Fibroblast of the aortic adventitia (primary cell): ENCODE data around the gene MEIS1. TPM values are rescaled to one million over a fixed set of nuclear protein-coding genes. Genes with fewer than 3 reads are reported as not detected.

ENCODE experiments used
- DNase-seq: peaks from one replicate; pipeline ENCODE4 v3.0.0-alpha.2; 2010; ENCODE audit warnings: low read depth
- H3K4me3 ChIP-seq: 2 replicates; pipeline ENCODE4 v1.5.1; 2011; ENCODE audit warnings: low read depth, mild to moderate bottlenecking, control low read depth, low read length, moderate library complexity
- total RNA-seq: library from RNA; depleted of rRNA; stranded (reverse); fragments of >200 nt; gene quantifications from 2 replicates; pipeline ENCODE4 v1.2.3, GENCODE V29; 2012; ENCODE audit warnings: low replicate concordance
- TF ChIP-seq, protein P1 (sequence below): IDR thresholded peaks from 2 replicates; pipeline ENCODE4 v1.5.1; 2011; ENCODE audit warnings: mild to moderate bottlenecking, low read length, control low read depth, inconsistent platforms; ENCODE audit not compliant: insufficient read depth

Gene MEIS1
- total RNA-seq, 1 donor, result 78.2 TPM

DNA sequence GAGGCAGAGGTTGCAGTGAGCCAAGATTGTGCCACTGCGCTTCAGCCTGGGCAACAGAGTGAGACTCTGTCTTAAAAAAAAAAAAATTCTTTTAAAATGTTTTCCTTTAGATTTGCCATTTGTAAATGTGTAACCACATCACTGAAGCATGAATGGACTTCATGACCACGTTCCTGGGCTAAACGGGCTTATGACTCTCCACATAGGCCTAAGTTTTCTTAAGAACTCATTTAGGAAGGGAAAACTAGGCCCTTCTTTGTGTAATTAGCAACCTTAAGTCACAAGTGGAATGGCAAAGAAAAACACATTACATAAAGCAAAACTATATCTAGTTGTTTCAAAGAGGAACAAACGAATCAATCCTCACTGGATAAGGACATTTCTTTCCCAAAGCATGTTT is 99.5 kb downstream of the MEIS1 start:
- H3K4me3 ChIP-seq, result no peak overlapping the region
- DNase-seq, result no peak
- TF ChIP-seq, protein P1, sequence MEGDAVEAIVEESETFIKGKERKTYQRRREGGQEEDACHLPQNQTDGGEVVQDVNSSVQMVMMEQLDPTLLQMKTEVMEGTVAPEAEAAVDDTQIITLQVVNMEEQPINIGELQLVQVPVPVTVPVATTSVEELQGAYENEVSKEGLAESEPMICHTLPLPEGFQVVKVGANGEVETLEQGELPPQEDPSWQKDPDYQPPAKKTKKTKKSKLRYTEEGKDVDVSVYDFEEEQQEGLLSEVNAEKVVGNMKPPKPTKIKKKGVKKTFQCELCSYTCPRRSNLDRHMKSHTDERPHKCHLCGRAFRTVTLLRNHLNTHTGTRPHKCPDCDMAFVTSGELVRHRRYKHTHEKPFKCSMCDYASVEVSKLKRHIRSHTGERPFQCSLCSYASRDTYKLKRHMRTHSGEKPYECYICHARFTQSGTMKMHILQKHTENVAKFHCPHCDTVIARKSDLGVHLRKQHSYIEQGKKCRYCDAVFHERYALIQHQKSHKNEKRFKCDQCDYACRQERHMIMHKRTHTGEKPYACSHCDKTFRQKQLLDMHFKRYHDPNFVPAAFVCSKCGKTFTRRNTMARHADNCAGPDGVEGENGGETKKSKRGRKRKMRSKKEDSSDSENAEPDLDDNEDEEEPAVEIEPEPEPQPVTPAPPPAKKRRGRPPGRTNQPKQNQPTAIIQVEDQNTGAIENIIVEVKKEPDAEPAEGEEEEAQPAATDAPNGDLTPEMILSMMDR, result no peak

DNA sequence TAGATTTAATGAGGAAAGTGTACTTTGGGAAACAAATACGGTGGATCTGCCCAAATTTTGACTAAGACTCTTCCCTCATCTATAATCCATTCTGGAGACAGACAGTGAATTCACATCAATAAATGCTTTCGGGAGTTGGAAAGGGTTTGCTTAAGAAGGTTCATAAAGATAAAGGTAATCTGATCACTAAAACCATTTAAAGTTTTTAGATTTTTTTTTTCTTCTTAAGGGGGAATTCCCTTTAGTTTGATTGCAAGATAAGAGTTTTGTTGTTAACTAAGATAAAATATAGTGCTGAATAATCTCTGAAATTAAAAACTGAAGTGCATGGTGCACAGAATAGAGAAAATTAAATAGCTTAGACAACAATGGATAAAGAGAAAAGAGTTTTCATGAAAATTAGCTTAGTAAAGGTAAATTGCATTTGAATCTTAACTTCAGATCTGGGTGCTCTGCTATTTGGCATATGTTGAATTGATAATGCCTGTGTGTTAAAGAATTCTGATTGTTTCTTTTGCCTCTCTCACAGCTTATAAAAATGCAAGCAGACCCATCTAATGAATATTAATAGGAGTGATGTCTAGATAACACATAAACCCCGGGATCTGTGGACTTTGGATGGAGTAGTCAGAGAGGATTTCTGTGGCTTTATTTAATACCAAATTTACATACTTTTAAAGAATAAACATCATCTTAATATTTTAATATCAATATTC is 100.8 kb downstream of the MEIS1 start:
- TF ChIP-seq, protein P1, result no peak
- H3K4me3 ChIP-seq, result no peak overlapping the region
- DNase-seq, result no peak

DNA sequence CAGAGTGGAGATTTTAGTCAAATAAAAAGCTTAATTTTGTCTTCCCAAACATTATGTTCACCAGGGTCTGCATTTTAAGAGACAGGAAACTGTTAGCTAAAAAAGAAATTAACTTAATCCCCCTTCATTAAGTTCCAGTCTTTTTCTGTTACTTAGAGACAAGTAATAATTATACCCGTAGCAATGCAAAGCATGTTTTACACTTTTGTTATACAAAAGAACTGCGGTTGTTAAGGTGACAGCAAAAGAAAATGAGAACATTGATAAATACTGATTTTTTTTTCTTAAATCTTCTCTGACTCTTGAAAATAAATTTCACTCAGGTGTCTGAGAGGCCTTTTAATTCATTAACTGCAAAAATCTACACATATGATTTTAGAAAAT is 101.4 kb downstream of the MEIS1 start:
- H3K4me3 ChIP-seq, result no peak overlapping the region
- TF ChIP-seq, protein P1, result no peak
- no peak for DNase-seq

DNA sequence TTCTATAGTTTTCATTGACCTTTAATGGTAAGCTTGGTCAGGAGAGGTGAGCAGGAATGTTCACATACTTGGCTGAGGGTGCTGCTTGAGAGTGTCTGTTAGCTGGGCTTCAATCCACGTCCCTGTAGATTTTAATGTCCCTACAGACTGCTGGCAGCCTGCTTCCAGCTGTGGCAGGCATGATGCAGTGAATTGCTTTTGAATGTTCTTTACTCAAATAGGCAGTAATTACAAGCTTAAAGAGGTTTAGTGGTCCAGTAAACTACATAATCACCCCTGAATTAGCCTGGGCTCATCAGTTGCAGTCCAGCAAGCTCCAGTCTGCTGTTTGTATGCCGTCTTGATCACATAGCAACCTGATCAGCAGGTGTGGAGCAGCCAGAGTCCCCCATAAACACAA is 102.1 kb downstream of the MEIS1 start:
- no peak overlapping the region for H3K4me3 ChIP-seq
- TF ChIP-seq, protein P1, result no peak
- DNase-seq, result no peak

DNA sequence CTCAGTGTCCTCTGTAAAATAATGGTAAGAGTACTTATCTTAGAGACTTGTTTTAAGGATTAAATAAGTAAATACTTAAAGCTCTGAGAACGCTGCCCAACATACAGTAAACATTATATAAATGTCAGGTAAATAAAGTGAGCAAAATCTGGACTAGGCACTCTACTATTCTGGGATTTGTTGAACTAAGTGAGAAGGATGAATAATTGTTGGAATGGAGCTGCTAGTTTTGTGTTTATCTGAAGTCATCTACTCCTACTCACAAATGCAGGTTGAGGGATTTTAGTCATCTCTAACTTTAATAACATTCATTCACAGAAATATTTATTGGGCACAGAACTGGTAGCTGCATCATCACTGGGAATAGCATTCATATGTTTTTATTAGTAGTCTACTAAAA is 103.4 kb downstream of the MEIS1 start:
- no peak overlapping the region for H3K4me3 ChIP-seq
- no peak for DNase-seq
- TF ChIP-seq, protein P1, result no peak

DNA sequence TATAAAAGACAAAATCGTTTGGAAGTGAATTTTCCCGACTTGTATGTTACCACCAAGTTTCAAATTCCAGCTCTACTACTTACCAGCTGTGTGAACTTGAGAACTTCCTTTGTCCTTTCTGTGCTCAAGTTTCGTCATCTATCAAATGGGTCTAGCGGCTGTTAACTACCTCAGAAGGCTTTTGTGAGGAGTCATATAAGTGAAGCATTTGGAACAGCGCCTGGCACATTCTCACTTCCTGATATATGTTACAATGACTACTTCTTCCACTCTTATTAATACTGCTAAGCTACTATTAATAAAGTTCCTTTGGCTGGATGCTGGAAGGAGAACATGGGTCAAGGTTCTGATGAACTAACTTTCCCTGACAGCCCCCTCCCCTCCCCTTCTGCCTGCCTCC is 104.5 kb downstream of the MEIS1 start:
- DNase-seq, result peak; percentile 78
- TF ChIP-seq, protein P1, result no peak
- no peak overlapping the region for H3K4me3 ChIP-seq

DNA sequence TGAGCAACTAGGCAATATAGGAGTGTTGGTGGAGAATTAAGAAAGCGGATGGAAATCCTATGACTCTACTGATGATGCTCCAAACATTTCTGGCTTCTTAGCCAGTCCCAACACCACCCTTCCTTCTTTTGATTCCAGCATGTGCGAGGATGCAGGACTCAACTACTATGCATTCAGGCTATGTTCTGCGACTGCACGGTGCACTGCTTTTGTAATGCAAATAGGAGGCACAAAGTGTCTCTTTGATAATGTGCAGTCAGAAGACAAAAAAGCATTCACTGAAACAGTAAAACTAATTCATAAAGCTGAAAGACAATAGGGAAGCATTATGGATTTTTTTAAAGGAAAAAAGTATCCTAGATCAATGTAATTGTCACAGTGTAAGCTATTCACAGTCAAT is 106.7 kb downstream of the MEIS1 start:
- TF ChIP-seq, protein P1, result no peak
- no peak for DNase-seq
- no peak overlapping the region for H3K4me3 ChIP-seq
